Breast epithelium (tissue), 4 donors: ENCODE measurements around the gene RNF223. TPM values are rescaled to one million over a fixed set of nuclear protein-coding genes. Genes with fewer than 3 reads are reported as not detected.

Source experiments
- DNase-seq, 2 donors: peaks; one replicate each; pipeline ENCODE4 v3.0.0-alpha.2; 2019; ENCODE audit warnings: low spot score in 2 of 2
- H3K27ac ChIP-seq, 2 donors: fragments of 200-600 bp; sonication (generic) in 1 of 2; one replicate each; pipeline ENCODE4 v1.5.1; 2016 to 2019; ENCODE audit warnings: mild to moderate bottlenecking in 1 of 2
- H3K27me3 ChIP-seq, 2 donors: fragments of 200-600 bp; sonication (generic) in 1 of 2; one replicate each; pipeline versions ENCODE4 v1.5.1 to v1.6.0; 2017 to 2019; ENCODE audit warnings: control low read depth in 1 of 2, mild to moderate bottlenecking in 1 of 2
- H3K36me3 ChIP-seq: fragments of 200-600 bp; one replicate; pipeline ENCODE4 v1.5.1; 2019
- H3K4me1 ChIP-seq, 2 donors: fragments of 200-600 bp; sonication (generic); one replicate each; pipeline ENCODE4 v1.5.1; 2016 to 2019; ENCODE audit warnings: control low read depth in 1 of 2
- H3K4me3 ChIP-seq, 3 donors: fragments of 200-600 bp; sonication (generic); 1 replicate in 2 of 3; 2 replicates in 1 of 3; pipeline ENCODE4 v1.5.1; 2016 to 2019; ENCODE audit warnings: mild to moderate bottlenecking in 3 of 3, moderate library complexity in 2 of 3
- H3K9me3 ChIP-seq, 2 donors: fragments of 200-600 bp; sonication (generic) in 1 of 2; one replicate each; pipeline ENCODE4 v1.5.1; 2016 to 2019; ENCODE audit warnings: control low read depth in 1 of 2
- CTCF ChIP-seq, 3 donors: fragments of 450-650 bp; IDR thresholded peaks; one replicate each; pipeline ENCODE4 v1.5.1; 2016 to 2017; ENCODE audit warnings: antibody characterized with exemption in 3 of 3, mild to moderate bottlenecking in 3 of 3, moderate library complexity in 3 of 3
- POLR2A ChIP-seq: fragments of 450-650 bp; IDR thresholded peaks from one replicate; pipeline ENCODE4 v1.6.1; 2016; ENCODE audit warnings: antibody characterized with exemption, mild to moderate bottlenecking, moderate library complexity
- POLR2AphosphoS5 ChIP-seq, 3 donors: sonication (generic); formaldehyde crosslinking; IDR thresholded peaks; one replicate each; pipeline ENCODE4 v1.6.1; 2017; ENCODE audit warnings: antibody characterized with exemption in 3 of 3
- intact Hi-C: fragments of 100-400 bp; cut with DNase I; formaldehyde crosslinking; loops from one replicate; pipeline ENCODE4 v1.15.1; 2023; ENCODE audit warnings: low total_unique reads
- total RNA-seq, 3 donors: library from RNA; depleted of rRNA; stranded (reverse); fragments of >200 nt; gene quantifications; one replicate each; pipeline ENCODE4 v1.1.0, GENCODE V29; 2016

Gene RNF223
- total RNA-seq, 3 donors from 2014 or later, result 0.33 to 2.8 TPM; not detected in 1

GRCh38 chr1:1053682-1054081 lies 20.4 kb downstream of the RNF223 start:
- Histone ChIP-seq H3K27ac (no peak overlapping the region), H3K4me3 (no peak overlapping the region), H3K36me3 (no peaks in the 10 kb centered on the region), H3K9me3 (no peaks in the 10 kb centered on the region), H3K4me1 (no peaks in the 10 kb centered on the region), H3K27me3 (peaks cover 0 to 3% of the 10 kb centered on the region in 2 donors)
- TF ChIP-seq POLR2A (no peak), CTCF (IDR thresholded peaks at IDR 0.05) (no peak), POLR2AphosphoS5 (IDR thresholded peaks at IDR 0.05) (no peak)
- no peak for DNase-seq
- intact Hi-C loops, result no loop called here

- no peaks in the 10 kb centered on the region for H3K27me3 ChIP-seq
- DNase-seq, result no peak
- H3K36me3 ChIP-seq, result no peaks in the 10 kb centered on the region
- no peaks in the 10 kb centered on the region for H3K4me1 ChIP-seq
- intact Hi-C loops, result no loop called here
- no peak overlapping the region for H3K27ac ChIP-seq
- no peak overlapping the region for H3K4me3 ChIP-seq
- TF ChIP-seq CTCF (IDR thresholded peaks at IDR 0.05) (no peak), POLR2AphosphoS5 (IDR thresholded peaks at IDR 0.05) (no peak), POLR2A (no peak)
- no peaks in the 10 kb centered on the region for H3K9me3 ChIP-seq
Measured at GRCh38 chr1:1053022-1053421, 21.1 kb downstream of the RNF223 start.

GRCh38 chr1:1052003-1052840 lies 21.9 kb downstream of the RNF223 start:
- no peak for DNase-seq
- Histone ChIP-seq H3K27me3 (no peaks in the 10 kb centered on the region), H3K27ac (no peak overlapping the region), H3K9me3 (no peaks in the 10 kb centered on the region), H3K36me3 (no peaks in the 10 kb centered on the region), H3K4me3 (no peak overlapping the region), H3K4me1 (no peaks in the 10 kb centered on the region)
- TF ChIP-seq POLR2A (no peak), POLR2AphosphoS5 (IDR thresholded peaks at IDR 0.05) (no peak), CTCF (IDR thresholded peaks at IDR 0.05) (no peak)
- intact Hi-C loops, result no loop called here

- H3K4me3 ChIP-seq, result no peak overlapping the region
- no peaks in the 10 kb centered on the region for H3K27me3 ChIP-seq
- DNase-seq, result no peak
- intact Hi-C loops, result no loop called here
- H3K9me3 ChIP-seq, result no peaks in the 10 kb centered on the region
- H3K4me1 ChIP-seq, result no peaks in the 10 kb centered on the region
- no peaks in the 10 kb centered on the region for H3K36me3 ChIP-seq
- TF ChIP-seq POLR2A (no peak), CTCF (IDR thresholded peaks at IDR 0.05) (no peak), POLR2AphosphoS5 (IDR thresholded peaks at IDR 0.05) (no peak)
- H3K27ac ChIP-seq, result no peak overlapping the region
Measured at GRCh38 chr1:1051127-1051810, 22.8 kb downstream of the RNF223 start.

GRCh38 chr1:1050577-1051052 lies 23.5 kb downstream of the RNF223 start:
- Histone ChIP-seq H3K36me3 (no peaks in the 10 kb centered on the region), H3K4me1 (no peaks in the 10 kb centered on the region), H3K4me3 (no peak overlapping the region), H3K9me3 (no peaks in the 10 kb centered on the region), H3K27me3 (no peaks in the 10 kb centered on the region), H3K27ac (no peak overlapping the region)
- TF ChIP-seq POLR2AphosphoS5 (IDR thresholded peaks at IDR 0.05), result no peak
- no peak for TF ChIP-seq CTCF (IDR thresholded peaks at IDR 0.05)
- TF ChIP-seq POLR2A, result no peak
- no peak for DNase-seq
- intact Hi-C loops, result no loop called here
